ENCODE measurements around the gene TMA7.

GRCh38 chr3:48437812-48438211 is 2.2 kb upstream of the TMA7 start:
- TF ChIP-seq POLR2A (IDR thresholded peaks at IDR 0.05) (no peak), EP300 (IDR thresholded peaks at IDR 0.05) (no peak)
